Sciatic nerve (tissue), 2 donors: Measurements from ENCODE around the gene ATXN7. TPM values are rescaled to one million over a fixed set of nuclear protein-coding genes. Genes with fewer than 3 reads are reported as not detected.
A peak's percentile ranks its signal among the peaks of the same experiment; 100 is the strongest.

Experiments used
- ATAC-seq: fragments of 200-7000 bp; cut with Tn5 transposase; one replicate; pipeline ENCODE4 v1.9.1; 2020; ENCODE audit warnings: mild to moderate bottlenecking, moderate library complexity
- DNase-seq: peaks from one replicate; pipeline ENCODE4 v3.0.0-alpha.2; 2020; ENCODE audit warnings: low spot score
- intact Hi-C: fragments of 100-400 bp; cut with DNase I; formaldehyde crosslinking; loops from one replicate; pipeline ENCODE4 v1.14.2; 2022
- total RNA-seq: library from RNA; stranded (reverse); fragmentation: NEBNext Ultra II Directional; extraction: Animal tissue kit (Norgen Biotek cat#: 25700); gene quantifications from one replicate; pipeline ENCODE4 v1.2.1, GENCODE V29; 2021
- donor health status: DM: no; HTN: no; CAD: no.
- donor health status: DM: no; HTN: no; CAD: no.

ATXN7 gene
- total RNA-seq, 1 donor from 2014 or later = 52.0 TPM

DNA sequence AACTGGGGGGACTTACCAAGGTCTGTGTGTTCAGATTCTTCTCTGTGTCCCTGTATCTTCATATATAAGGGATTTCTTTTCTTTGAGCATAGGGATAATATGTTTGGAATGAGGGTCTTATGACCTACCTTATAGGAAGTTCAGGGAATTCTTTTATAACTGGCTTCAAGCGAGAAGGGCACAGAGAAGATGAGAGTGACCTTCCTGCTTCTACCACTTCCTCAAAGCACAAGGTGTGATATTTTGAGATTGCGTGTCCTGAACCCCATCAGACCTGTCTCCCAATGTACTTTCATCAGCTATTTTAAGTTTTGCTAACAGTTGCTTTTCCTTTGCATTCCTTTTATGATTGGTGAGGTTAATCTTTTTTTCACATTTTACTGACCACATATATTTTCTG lies 162.7 kb downstream of the ATXN7 start:
- intact Hi-C loops = no loop called here
- DNase-seq (no peak), ATAC-seq (no peak)

DNA sequence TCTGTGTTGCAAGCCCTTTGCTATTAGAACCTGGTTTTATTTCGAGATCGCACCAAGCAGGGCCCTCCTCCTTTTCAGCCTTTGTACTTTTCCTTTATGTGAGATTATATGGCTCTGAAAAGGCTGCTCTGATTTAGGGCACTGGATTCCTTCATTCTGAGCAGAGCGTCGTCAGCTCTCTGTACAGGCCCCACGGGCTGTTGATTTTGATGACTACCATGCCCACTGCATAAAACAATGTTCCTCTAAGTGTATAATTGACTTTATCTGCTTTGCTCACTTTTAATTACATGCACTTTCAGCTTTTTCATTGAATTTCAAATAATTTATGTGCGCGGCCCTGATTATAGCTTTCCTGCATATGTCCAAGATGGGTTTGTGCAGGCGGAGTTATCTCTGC lies 164.0 kb downstream of the ATXN7 start:
- ATAC-seq (no peak), DNase-seq (no peak)
- intact Hi-C loops = no loop called here

DNA sequence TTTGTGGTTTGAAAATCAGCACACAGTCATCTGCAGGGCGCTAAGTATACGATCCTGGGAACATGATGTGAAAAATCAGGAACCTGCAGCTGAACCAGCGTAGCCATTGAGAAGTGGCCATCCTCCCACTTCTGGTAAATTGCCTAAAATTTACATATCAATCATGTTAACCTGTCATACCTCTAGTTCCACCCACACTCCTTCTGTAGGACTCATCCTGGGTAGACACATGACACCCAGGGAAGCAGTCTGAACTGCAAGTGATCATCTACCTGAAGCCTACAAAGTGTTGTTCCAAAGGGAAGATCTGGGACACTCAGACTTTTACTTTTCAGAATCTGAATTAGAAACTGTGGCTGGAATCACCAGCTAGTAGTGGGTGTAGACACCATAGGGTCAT lies 165.1 kb downstream of the ATXN7 start:
- intact Hi-C loops = no loop called here
- ATAC-seq = no peak
- DNase-seq = no peak

DNA sequence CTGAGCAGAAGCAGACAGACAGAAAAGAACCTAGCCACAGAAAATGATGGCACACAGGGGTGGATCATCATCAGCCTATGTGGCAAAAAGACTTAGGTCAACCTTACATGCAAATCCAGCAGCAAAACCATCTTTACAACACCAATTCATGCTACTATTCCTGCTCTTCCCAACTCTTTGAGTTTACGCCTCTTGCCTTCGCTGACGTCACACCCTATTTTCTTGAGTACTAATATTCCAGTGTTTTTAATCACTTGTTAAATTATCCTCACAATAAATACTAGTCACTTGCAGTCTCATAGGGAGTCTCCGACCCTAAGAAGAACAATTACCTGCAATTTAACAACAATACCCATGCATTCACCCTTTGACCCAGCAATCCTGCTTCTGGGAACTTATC lies 165.6 kb downstream of the ATXN7 start:
- ATAC-seq = no peak
- no peak for DNase-seq
- intact Hi-C loops = no loop called here

DNA sequence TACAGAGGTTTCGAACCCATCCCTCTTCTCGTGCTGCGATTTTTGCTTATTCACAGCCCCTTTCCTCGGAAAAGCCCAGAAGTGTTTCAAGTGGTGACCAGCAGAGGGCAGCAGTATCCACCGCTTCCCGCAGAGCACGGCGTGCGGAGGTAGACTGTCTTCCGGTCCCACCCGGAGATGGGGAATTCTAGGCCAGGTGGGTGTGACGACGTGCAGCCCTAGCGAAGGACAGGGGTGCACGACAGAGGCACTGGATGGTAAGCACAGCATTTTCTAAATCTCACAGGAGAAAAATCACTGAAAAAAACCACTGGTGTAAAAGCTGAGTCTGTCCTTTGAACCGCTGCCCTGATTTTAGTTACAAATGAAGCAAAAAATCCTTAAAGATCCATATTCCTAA lies 167.1 kb downstream of the ATXN7 start:
- DNase-seq (peak; percentile 85), ATAC-seq (peak; percentile 89)
- intact Hi-C loops = loop anchor here (5.0 to 10.0 kb wide), 2 partner anchors 134 to 457 kb away; no protein-coding TSS in a partner anchor

DNA sequence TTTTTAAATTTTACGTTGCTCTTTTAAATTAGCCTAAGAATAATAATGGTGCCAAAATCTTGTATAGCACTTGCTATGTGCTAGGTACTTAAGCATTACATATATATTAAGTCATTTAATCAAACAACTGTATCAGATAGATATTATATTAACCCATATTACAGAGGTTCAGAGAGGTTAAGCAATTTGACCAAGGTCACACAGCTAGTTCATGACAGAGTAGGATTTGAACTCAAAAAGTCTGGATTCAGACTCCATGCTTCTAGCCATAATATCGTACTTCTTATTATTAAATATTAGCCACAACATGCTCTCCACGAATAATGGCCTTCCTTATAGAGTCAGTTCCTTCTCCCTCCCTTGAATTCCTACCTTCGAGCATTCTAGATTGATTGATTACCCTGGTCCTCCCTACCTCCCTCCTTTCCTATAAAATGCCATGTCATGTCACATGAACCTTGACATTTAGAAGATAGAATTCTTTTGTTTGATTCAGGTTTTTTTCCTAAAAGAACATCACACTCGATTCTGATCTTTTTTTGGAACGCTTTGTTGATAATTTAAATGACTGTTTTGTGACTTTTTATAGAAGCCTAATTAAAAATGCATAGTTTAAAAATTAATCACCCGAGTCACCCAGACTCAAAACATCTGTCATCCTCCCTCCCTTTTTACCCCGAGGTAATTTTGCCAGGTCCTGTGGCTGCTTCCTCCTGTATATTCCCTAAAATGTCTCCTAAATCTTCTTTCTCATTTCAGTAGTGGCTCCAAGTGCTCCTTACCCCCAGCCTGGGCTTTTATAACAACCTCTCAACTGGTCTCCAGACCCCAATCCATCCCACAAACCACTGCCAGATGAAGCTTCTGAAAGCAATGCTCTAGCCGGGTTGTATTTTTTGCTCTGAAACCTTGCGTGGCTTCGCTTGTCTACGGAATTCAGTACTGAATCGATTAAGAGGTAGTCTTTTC lies 168.2 kb downstream of the ATXN7 start:
- intact Hi-C loops = loop anchor here (5.0 to 10.0 kb wide), 2 partner anchors 133 to 455 kb away; no protein-coding TSS in a partner anchor
- ATAC-seq (no peak), DNase-seq (no peak)

DNA sequence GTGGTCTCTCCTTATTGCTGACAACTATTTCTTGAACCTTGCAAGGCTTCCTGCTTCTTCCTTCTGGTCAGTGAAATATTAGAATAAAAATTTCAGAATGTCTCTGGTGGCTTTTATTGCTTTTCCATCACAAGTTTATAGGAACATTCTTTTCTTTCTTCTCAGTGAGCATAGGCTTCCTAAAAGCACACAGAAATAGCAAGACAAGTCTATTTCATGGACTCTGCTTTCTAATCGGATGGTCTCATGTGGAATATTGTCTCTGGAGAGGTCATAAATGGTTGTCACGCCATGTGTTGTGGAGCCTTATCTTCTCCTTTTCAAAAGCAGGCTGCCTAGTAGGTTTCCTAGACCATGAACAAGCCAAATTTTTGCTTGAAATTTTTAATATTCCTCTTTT lies 169.4 kb downstream of the ATXN7 start:
- ATAC-seq = no peak

DNA sequence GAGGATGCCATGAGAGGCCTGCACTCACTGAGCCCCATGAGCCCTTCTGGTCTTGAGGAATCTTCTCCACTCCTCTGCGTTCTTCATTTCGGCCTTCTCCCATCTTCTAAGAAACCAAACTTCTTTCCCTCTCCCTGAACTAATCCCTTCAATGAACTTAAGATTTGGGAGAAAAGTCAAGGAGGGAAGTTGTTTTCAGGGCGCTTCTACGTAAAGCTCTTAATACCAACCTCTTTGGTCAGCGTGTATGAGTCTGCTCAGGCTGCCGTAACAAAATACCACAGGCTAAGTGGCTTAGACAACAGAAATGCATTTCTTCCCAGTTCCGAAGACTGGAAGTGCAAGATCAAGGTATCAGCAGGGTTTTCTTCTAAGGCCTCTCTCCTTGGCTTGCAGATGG lies 173.4 kb downstream of the ATXN7 start:
- ATAC-seq = no peak
- intact Hi-C loops = loop anchor here (10.0 kb wide), 1 partner anchor 128 kb away; no protein-coding TSS in a partner anchor

More for the DNA sequence above, 169.4 kb downstream of the ATXN7 start:
- intact Hi-C loops = loop anchor here (5.0 to 10.0 kb wide), 2 partner anchors 132 to 454 kb away; no protein-coding TSS in a partner anchor
- DNase-seq = no peak

DNA sequence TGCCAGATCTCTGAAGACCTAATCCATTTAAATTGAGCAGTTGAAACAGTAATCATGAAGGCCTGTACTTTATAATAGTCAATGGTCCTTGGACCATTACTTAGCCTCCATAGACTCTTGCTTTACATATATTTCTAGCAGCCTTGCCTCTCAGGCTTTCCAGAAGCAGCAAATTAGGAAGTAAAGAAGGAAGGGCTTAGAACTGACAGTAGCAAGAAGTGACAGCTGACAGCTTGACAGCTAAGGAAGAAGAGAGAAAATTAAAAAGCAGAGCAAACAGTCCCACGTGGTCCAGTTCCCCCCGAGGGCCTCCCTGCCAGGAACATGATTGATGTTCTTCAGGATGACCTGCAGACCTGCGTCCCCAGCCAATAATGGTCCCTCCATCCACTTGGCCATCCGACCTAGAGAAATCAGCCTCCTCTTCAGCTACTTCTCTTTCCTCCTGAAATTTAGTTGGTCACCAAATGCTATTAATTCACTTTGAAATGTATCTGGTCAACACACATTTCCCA lies 174.6 kb downstream of the ATXN7 start:
- no peak for ATAC-seq
- DNase-seq = no peak
- intact Hi-C loops = loop anchor here (10.0 kb wide), 1 partner anchor 126 kb away; no protein-coding TSS in a partner anchor

More for the DNA sequence above, 173.4 kb downstream of the ATXN7 start:
- no peak for DNase-seq

DNA sequence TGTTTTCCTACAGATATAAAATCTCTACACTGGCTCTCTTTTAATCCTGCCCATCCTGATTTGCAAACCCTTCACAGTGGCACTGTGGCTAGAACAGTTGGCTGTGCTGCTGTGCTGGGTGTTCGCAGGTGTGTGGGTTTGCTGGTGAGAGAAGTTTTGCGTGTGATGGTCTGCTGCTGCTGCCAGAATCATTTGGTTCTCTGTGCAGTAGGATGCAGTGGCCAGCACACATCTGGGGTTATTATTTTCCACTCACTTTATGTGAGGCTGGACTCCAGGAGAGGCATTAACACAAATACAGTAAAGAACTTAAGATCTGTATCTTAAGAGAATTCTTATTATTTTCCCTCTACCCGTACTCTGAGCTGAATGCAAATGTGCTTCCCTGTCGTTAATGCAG lies 175.7 kb downstream of the ATXN7 start:
- ATAC-seq = no peak
- intact Hi-C loops = loop anchor here (10.0 kb wide), 1 partner anchor 125 kb away; no protein-coding TSS in a partner anchor
- no peak for DNase-seq

DNA sequence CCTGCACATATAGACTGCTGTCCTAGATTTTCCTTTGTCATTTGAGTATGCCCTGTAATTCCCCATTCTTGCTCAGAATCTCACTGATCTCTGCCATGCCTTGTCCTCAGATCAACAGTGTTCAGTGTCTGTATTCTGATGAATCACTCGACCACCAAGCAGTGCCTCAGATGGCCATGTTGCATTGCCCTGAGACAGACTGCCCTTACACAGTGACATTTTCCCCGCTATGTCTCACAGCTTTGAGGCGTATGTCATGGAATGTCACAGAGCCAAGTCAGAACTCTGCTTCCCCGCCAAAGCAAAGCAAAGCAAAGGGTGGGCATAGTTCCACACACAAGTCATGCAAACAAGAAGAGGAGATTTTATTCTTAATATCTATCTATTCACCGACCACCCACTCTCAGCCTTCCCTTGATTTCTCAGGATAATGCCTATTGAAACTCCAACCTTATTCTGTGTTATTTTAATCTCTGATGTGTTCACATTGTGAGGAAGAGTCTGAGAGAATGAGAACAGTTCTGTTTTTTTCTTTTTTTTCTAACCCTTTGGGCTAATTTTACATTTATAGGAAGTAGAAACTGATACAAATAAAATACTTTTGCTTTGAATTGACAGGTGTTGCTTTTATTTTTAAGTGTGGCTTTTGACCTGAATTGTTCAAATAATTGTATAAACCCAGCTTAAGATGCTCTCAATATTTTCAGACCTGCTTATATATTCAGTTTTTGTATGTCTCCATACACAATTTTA lies 176.5 kb downstream of the ATXN7 start:
- intact Hi-C loops = loop anchor here (10.0 kb wide), 1 partner anchor 125 kb away; no protein-coding TSS in a partner anchor
- ATAC-seq = no peak

DNA sequence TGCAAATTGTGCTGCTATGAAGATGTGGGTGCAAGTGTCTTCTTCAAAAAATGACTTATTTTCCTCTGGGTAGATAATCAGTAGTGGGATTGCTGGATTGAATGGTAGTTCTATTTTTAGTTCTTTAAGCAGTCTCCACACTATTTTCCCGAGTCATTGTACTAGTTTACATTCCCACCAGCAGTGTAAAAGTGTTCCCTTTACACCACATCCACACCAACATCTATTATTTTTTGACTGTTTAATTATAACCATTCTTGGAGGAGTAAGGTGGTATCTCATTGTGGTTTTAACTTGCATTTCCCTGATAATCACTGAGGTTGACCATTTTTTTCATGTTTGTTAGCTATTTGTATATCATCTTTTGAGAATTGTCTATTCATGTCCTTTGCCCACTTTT lies 179.3 kb downstream of the ATXN7 start:
- ATAC-seq (no peak), DNase-seq (no peak)
- intact Hi-C loops = no loop called here

More for the DNA sequence above, 176.5 kb downstream of the ATXN7 start:
- DNase-seq = no peak

DNA sequence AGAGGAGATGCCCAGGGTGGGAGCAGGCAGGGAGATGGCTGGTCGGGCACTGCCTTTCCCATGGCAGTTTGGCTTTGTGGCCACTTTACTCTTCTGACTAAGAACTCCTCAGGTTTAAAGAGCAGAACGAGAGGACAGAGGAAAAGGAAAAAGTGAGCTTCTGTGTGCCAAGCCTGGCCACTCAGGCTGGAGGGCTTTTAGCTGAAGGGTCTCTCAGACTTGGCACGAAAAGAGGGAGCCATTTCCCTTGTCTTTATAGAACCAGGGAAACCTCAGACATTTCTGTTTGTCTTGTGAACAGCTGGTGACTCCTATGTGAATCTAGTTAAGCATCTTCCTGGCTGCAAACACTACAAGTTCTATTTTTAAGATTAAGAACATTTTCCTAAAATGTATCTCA lies 182.9 kb downstream of the ATXN7 start:
- intact Hi-C loops = no loop called here
- ATAC-seq = no peak
- DNase-seq = no peak

DNA sequence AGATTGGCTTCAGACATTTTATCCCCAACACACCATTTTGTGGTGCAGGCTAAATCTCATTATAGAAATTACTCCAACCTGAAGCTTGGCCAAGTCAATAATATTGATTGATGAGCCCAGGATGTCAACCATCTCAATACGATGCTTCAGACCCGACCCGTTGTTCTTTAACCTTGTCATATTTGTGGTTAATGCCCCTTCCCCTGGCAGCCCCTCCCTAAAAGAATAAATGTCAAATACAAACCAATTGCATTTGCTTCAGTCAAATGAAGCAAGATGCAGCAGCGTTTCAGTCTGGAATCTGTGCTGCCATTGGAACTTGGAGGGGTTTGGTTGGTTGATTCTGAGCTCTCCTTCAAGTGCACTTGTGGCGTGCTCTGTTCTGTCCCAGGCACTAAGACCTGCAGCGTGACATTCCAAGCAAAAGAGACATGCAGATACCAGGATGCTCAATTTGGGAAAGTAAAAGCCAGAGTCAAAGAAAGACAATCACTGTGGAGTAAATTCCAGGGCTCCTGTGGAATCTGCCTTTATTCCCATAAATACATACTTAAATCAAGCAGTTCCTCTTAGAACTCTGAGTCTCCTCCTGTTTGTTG lies 183.4 kb downstream of the ATXN7 start:
- intact Hi-C loops = no loop called here
- DNase-seq (no peak), ATAC-seq (no peak)

DNA sequence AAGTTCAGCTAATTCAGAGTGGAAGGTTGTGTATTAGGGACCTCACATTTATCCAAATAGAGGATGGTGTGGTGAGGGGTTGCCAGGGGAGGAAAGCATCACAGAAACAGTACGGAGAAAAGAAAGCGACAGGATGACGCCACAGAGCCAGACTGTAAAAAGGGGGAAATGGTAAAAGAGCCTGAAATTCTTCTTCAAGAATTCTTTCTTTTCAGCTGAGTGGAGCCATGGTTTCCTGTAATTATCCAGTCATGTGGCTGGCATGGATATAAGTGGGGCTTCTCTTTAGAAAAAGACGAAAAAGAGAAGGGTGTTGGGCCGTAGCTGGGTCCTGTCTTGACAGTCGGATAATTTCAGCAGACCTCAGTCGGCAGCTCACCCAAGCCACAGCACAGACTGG lies 184.1 kb downstream of the ATXN7 start:
- DNase-seq (no peak), ATAC-seq (no peak)
- intact Hi-C loops = no loop called here

DNA sequence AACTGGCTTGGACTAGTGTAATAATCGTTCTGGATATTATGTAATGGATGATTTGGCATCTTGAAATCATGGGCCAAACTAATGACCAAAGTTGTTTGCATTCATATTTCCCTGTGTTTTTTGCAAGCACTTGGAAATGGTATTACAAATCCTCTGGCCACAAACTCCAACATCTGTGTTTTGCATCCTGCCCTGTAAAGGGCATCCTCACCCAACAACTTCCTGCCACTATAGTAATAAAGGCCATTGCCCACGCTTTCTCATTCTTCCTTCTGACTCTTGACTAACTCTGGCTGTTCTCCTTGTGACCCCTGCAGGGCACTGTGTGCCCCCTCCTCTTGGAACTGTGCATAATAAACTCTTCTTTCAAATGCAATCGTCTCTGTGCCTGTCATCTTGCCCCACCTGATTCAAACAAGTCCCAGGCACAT lies 185.0 kb downstream of the ATXN7 start:
- no peak for DNase-seq
- no peak for ATAC-seq
- intact Hi-C loops = no loop called here

DNA sequence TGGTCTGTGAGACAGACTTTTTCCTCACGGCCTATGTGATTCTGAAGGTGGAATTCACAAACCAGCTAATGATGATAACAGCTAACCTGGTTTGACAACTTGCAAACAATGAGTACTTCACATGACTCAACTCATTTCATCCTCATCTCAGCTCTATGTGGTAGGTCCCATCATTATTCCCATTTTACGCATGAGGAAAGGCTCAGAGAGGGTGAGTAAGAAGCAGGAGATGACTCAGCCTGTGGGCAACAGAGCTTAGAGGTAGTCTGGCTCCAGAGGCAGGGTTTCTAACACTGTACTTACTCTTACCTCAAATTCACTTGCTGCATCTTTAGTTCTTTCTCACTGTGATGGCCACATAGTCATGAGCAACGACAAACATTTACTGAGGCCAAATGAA lies 185.5 kb downstream of the ATXN7 start:
- intact Hi-C loops = no loop called here
- ATAC-seq = no peak
- no peak for DNase-seq

DNA sequence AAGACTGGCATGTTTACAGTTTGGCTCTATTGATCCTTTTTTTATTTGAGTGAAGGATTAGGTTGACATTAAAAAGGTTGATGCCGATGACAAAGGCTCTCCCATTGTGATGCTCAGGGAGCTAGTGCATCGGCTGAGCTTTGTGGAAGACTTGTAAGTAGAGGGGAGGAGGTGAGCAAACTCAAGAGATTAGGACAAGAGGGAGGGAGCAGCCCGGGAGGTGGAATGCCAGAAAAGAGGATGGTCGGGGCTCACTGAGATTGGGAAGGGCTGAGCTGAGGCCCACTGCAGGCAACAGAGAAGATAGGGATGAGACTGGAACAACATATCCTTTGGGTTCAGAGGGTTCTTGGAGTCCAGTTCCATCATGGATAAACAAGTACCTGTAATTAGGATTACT lies 186.2 kb downstream of the ATXN7 start:
- ATAC-seq (no peak), DNase-seq (no peak)
- intact Hi-C loops = no loop called here
